GM12872 (cell line): ENCODE results near the gene SNU13.

Experiments
- TF ChIP-seq, protein P1 (sequence below): IDR thresholded peaks from 3 replicates; pipeline ENCODE4 v1.5.1; 2011; ENCODE audit warnings: low read depth, mild to moderate bottlenecking, low read length, moderate library complexity; ENCODE audit not compliant: insufficient read depth

Gene SNU13

DNA sequence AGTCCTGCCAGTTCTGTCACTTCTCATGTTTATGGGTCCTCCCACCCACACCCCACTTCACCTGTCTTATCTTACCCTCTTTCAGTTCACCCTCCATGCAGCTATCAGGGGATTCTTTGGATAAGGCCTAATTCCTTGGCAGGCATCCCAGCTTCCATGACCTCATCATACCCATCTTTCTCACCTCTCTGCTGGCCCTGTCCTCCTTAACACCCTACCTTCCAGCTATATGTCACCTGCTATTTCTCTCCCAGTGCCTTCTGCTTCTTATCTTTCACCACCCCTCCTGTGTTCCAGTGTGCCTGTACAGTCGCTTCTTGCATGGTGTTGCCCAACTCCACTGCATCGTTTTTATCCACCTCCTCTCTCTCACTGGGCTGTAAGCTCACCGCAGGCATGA is 28.3 kb downstream of the SNU13 start:
- TF ChIP-seq, protein P1, sequence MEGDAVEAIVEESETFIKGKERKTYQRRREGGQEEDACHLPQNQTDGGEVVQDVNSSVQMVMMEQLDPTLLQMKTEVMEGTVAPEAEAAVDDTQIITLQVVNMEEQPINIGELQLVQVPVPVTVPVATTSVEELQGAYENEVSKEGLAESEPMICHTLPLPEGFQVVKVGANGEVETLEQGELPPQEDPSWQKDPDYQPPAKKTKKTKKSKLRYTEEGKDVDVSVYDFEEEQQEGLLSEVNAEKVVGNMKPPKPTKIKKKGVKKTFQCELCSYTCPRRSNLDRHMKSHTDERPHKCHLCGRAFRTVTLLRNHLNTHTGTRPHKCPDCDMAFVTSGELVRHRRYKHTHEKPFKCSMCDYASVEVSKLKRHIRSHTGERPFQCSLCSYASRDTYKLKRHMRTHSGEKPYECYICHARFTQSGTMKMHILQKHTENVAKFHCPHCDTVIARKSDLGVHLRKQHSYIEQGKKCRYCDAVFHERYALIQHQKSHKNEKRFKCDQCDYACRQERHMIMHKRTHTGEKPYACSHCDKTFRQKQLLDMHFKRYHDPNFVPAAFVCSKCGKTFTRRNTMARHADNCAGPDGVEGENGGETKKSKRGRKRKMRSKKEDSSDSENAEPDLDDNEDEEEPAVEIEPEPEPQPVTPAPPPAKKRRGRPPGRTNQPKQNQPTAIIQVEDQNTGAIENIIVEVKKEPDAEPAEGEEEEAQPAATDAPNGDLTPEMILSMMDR, result no peak

GRCh38 chr22:41659941-41660340 is 28.7 kb downstream of the SNU13 start:
- TF ChIP-seq, protein P1, result no peak

GRCh38 chr22:41658869-41659268 is 29.8 kb downstream of the SNU13 start:
- TF ChIP-seq, protein P1, result no peak

DNA sequence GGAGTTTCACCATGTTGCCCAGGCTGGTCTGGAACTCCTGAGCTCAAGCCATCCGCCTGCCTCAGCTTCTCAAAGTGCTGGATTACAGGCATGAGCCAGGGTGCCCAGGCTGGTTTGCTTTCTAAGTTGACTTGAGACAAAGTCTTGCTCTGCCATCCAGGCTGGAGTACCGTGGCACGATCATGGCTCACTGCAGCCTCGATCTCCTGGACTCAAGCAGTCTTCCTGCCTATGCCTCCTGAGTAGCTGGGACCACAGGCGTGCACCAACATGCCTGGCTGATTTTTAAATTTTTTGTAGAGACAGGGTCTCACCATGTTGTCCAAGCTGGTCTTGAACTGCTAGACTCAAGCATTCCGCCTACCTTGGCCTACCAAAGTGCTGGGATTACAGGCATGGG is 31.0 kb downstream of the SNU13 start:
- TF ChIP-seq, protein P1, result no peak

GRCh38 chr22:41656556-41656955 is 32.1 kb downstream of the SNU13 start:
- TF ChIP-seq, protein P1, result no peak

DNA sequence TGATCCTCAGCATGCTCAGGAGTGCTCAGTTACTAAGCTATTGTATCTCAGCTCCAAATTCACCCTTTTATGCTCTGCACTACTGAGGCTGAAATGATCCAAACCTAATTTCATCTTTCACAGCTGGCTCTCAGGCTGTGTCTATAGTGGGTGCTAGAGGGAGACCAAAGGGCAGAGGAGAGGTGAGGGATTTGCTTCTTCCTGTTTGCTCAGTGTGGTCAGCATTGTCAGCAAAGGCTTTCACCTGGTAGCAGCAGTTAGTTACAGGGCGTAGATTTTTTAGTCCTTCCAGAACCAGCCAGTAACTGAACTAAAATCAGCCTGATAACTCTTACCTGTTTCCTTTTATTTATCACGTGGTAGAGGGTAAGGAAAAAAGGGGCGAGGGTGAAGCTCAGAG is 34.3 kb downstream of the SNU13 start:
- TF ChIP-seq, protein P1, result no peak

DNA sequence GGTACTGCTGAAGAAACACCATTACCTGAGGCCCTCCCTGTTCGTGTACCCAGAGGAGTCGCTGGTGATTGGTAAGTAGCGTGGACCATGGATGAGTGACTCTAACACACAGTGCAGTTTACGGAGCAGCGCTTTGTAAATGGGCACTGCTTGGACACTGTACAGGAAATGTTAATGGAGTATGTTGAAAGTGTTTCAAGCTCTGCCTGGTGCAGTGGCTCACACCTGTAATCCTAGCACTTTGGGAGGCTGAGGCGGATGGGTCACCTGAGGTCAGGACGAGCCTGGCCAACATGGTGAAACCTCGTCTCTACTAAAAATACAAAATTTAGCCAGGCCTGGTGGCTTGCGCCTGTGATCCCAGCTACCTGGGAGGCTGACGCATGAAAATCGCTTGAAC is 37.8 kb downstream of the SNU13 start:
- TF ChIP-seq, protein P1, result no peak

GRCh38 chr22:41650229-41650628 is 38.4 kb downstream of the SNU13 start:
- TF ChIP-seq, protein P1, result no peak
